Measurements from ENCODE around the gene NT5DC3.

GRCh38 chr12:103864710-103865109 is 23.7 kb upstream of the NT5DC3 start:
- TF ChIP-seq CTCF (IDR thresholded peaks at IDR 0.05) (no peak), POLR2A (IDR thresholded peaks at IDR 0.05) (no peak)

All from breast epithelium (tissue), 3 donors.